Uterus (tissue), 2 donors: Measurements from ENCODE around the gene ECI1.

Experiments used
- POLR2A ChIP-seq, 2 donors: fragments of 450-650 bp; IDR thresholded peaks; one replicate each; pipeline ENCODE4 v1.6.1; 2016; ENCODE audit warnings: antibody characterized with exemption in 2 of 2, mild to moderate bottlenecking in 1 of 2, moderate library complexity in 1 of 2
- TF ChIP-seq, protein P1 (sequence below), 4 experiments: fragments of 200-600 bp in 2 of 4; fragments of 450-650 bp in 2 of 4; sonication (generic) in 2 of 4; IDR thresholded peaks; one replicate each; pipeline ENCODE4 v1.5.1; 2016 to 2019; ENCODE audit warnings: antibody characterized with exemption in 4 of 4, mild to moderate bottlenecking in 2 of 4, moderate library complexity in 1 of 4

DNA sequence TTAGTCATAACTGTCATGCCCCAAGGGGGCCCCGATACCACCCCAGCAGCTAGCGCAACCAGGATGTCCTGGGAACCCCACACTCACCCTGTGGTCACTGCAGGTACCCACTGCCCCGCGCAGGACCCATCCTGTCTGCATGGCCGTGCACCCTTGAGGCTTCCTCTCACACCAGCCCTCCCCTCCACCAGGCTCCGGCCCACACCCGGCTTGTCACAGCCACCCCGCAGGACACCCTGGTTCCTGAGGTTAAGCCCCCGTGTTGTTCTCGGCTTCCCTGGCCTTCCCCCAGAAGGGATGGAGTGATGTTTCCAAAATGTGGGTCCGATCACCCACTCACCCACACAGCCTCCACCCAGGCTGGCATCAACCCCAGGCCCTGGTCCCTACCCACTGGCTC, 7.6 kb downstream of the ECI1 start:
- TF ChIP-seq, protein P1, sequence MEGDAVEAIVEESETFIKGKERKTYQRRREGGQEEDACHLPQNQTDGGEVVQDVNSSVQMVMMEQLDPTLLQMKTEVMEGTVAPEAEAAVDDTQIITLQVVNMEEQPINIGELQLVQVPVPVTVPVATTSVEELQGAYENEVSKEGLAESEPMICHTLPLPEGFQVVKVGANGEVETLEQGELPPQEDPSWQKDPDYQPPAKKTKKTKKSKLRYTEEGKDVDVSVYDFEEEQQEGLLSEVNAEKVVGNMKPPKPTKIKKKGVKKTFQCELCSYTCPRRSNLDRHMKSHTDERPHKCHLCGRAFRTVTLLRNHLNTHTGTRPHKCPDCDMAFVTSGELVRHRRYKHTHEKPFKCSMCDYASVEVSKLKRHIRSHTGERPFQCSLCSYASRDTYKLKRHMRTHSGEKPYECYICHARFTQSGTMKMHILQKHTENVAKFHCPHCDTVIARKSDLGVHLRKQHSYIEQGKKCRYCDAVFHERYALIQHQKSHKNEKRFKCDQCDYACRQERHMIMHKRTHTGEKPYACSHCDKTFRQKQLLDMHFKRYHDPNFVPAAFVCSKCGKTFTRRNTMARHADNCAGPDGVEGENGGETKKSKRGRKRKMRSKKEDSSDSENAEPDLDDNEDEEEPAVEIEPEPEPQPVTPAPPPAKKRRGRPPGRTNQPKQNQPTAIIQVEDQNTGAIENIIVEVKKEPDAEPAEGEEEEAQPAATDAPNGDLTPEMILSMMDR (IDR thresholded peaks at IDR 0.05) = no peak
- TF ChIP-seq POLR2A (IDR thresholded peaks at IDR 0.05) = no peak
